Suprapubic skin (tissue), 4 donors: Measurements from ENCODE around the gene BRME1.
"Not testable (repeated sequence)": the region's sequence is repeated elsewhere in the genome, so short reads cannot be mapped to it uniquely, and the experiment has no call there.

Experiments used
- CTCF ChIP-seq, 2 donors: fragments of 200-600 bp in 1 of 2; fragments of 450-650 bp in 1 of 2; sonication (generic) in 1 of 2; IDR thresholded peaks; one replicate each; pipeline ENCODE4 v1.5.1; 2016 to 2019; ENCODE audit warnings: antibody characterized with exemption in 2 of 2, mild to moderate bottlenecking in 1 of 2, moderate library complexity in 1 of 2
- EP300 ChIP-seq: sonication (generic); formaldehyde crosslinking; IDR thresholded peaks from one replicate; pipeline ENCODE4 v1.6.1; 2017; ENCODE audit warnings: antibody characterized with exemption
- POLR2A ChIP-seq, 2 donors: fragments of 450-650 bp; IDR thresholded peaks; one replicate each; pipeline ENCODE4 v1.6.1; 2017; ENCODE audit warnings: antibody characterized with exemption in 2 of 2, mild to moderate bottlenecking in 2 of 2, moderate library complexity in 2 of 2
- POLR2AphosphoS5 ChIP-seq, 3 donors: sonication (generic); formaldehyde crosslinking; IDR thresholded peaks; one replicate each; pipeline ENCODE4 v1.6.1; 2017; ENCODE audit warnings: antibody characterized with exemption in 3 of 3

GRCh38 chr19:13852171-13852707 lies 53.7 kb downstream of the BRME1 start:
- not testable (repeated sequence) for TF ChIP-seq CTCF (IDR thresholded peaks at IDR 0.05); POLR2AphosphoS5 (IDR thresholded peaks at IDR 0.05); POLR2A (IDR thresholded peaks at IDR 0.05); EP300
